Measurements from ENCODE around the gene MITF.

MITF gene

DNA sequence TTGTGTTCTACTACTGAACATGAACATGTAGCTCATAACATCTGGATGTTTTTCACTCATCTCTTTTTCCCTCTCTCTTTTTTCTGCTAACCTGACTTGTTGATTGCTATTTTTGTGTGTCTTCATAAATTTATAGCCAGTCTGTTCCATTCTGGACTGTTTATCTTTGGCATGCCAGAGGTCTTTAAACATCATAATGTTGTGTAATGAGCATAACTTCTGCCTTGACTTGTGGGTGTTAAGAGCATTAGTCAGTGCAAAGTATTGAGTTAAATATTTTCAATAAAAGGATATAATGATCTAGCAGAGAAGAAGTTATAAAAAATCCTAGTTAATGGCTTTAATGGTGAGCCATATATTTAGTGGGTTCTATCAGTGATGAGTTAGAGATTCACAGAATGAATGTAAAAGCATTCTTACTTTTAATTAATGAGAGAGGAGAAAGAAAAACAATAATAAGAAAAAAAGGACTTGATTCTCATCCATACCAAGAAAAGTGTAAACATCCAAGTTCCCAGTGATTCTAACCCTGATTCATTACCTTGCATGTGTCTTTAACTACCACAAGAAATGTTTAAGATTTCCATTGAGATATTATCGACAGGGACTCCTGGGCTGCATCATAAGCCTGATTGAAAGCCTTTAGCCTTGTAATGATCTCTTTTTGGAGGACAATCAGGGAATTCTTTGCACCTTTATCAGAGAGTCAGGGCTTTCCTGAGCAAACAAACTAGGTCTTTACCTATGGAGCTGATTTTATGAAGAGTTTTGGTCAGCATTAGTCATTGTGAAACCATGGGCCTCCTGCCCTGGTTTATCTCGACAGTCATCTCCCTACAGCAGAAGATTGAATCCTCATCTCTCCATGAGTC, 22.9 kb downstream of the MITF start:
- DNase-seq: no peak

DNA sequence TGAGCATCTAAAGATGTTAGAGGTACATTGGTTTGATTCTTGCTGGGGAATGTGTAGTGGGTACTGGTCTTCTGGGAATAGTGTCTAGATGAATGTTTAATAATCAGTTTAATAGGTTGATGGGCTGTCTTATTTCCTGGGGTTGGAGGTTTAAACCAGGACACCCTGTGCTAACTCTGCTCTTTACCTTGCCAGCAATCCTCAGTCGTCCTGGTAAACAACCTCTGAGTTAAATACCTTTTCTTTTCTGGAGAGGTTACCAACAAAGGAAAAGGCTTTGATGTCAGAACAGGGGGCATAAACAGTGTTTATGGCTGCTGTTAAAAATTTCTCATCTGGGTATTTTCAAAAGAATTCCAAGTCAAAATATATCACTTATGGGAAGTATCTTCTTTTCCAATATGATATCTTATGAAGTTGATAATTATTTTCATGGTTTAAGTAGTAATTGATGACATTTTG, 23.5 kb downstream of the MITF start:
- no peak for DNase-seq

DNA sequence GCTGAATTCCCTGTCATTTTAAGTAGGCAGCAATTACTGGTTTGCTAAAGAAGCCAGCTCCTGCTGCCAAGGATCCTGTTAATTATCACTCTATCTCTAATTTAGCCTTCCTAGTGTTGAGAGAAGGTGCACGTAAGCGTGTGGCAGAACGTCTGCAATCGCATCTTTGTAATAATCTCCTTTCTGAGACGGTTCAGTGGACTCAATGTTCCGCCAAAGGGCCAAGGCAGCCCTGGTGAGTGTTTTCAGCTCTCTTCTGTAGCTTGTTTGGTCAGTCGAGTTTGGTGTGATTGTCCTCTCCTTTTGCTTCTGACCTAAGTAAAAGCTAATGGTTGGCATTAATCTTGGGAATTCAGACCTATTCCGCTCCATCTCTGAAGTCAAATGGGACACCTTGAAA, 24.2 kb downstream of the MITF start:
- DNase-seq: no peak

DNA sequence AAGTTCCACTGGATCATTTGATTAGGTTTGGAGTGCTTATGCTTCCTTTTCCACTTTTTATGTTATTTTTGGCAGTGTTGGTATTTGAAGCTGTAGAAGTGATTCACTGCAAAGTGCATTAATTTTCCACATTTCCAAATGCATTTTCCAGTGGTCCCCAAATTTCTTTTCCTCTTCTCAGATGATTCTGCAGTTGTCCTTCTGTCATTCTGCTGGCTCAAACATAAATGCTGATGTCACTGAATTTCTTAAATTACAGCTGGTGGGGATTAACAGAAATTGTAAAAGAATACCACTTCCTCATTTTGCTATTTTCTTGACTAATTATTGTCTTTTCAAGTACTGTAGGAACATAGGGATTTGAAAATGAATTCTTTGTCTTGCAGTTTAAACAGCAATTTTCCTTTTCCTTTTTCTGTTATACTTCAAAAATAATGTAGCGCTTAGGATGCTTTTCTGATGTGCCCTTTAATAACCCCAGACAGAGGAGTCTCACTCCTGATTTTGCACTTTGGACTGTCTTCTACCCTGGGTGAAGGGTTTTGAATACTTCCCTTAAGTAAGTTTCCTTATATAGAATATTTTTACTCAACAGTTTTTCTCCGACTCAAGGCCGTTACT, 25.0 kb downstream of the MITF start:
- DNase-seq: no peak

DNA sequence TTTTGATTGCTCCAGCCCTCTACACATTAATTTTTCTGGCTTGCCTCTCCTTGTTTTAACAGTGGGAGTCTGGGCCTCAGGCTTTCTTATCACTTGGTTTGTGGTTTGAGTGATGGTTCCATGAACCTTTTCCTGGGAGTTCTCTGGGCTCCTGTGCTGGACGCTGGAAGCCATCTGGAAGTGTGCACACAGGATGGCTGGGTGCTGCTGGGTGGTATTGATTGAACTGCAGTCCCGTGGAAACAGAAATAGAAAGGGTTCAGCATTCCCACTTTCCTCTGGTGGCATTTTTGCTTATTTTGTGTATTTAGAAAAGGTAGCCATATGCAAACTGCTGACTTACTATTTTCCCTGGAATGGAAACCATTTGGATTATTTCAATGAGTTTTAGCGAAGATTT, 25.6 kb downstream of the MITF start:
- DNase-seq: no peak

DNA sequence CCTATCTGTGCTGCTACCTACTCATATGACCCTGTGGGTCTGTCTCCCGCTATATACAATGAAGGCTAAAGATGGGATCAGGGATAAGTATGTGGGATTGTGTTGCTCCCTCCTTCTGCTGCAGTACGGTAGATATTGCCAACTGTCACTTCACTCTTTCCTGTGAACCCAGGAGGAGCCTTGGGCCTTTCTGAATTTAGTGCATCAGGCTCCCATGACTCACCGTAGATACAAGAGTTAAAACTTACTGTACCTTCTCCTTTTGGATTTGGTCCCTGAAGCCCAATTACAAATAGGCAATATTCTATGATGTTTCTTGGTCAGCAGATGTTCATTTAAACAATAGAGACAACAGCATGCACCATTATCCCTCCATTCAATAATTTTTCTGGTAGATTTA, 27.4 kb downstream of the MITF start:
- DNase-seq: no peak

DNA sequence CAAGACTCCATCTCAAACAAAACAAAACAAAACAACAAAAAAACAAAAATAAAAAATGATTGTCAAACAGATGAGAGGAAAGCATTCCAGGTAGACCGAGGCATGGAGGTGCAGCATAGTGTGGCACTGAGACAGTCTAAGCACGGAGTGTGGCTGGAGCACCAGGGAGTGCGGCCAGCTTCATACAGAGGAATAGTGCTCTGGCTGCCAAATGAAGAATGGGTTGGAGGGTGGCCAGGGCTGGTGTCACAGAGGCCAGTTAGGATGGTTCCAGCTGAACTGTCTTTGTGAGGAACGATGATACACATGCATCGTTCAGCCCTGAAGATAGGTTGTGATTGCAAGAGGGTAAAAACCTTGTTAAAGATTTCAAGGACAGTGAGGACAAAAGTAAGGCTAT, 28.3 kb downstream of the MITF start:
- no peak for DNase-seq

DNA sequence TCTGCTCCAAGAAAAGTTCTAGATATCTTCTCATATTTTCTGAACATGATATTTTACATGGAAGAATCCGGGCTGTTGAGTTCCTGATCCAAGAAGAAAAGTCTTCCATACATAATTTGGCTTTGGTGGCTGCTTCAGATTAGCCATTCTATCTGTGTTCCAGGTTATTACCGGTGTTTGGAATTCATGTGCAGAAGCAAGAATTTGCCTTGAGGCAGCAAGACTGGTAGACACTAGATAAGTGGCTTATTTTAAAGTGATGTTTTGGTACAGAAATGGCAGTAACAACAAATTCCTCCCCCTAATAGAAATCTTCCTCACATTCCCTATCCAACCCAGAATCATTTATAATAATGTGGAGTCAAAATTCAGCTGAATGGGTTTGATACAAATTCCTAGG, 29.2 kb downstream of the MITF start:
- DNase-seq: no peak

DNA sequence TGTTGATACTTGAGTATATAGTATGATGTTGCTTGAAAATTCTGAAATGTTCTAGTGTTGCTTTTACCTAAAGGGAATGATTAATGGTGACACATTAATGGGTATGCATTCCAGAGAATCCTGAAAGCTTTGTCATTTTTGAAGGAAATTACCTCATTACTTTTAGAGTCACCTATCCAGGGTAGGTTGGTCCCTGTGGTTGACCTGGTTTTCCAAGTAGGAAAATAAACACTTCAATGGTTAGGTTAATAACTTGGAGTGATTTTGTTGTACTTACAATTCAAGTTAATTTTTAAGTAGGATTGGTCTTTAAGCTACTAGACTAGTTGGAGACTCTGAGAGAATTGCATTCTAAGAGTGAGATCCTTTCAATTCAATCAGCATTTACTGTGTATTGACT, 31.0 kb downstream of the MITF start:
- no peak for DNase-seq

DNA sequence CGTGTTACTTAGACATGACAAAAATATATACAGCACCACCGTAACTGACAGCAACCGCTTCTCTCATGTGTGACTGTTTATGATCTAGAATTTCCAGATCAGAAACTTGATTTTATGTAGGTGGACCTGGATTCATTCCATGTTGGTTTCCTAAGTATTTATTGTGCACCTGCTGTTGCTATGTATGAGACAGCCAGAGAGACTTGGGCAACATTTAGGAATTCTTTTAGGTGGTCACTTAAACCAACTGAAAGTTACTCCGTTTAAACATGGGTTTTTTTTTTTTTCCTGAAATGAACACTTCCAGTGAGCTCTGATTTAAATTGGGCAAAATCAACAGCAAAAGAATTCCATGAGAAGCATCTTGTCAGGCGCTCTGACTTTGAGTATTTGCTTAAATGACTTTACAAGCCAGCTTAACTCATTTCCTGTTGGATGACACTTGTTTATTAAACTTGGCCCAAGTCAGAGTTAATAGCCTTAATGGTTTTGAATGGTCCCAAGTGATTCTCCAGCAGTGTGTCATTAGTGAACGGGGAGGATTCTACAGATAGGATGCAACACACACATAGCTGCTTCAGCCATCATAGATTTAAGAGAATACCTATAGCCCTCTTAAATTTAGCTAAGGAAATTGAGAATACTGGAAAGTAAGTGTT, 31.8 kb downstream of the MITF start:
- DNase-seq: no peak

DNA sequence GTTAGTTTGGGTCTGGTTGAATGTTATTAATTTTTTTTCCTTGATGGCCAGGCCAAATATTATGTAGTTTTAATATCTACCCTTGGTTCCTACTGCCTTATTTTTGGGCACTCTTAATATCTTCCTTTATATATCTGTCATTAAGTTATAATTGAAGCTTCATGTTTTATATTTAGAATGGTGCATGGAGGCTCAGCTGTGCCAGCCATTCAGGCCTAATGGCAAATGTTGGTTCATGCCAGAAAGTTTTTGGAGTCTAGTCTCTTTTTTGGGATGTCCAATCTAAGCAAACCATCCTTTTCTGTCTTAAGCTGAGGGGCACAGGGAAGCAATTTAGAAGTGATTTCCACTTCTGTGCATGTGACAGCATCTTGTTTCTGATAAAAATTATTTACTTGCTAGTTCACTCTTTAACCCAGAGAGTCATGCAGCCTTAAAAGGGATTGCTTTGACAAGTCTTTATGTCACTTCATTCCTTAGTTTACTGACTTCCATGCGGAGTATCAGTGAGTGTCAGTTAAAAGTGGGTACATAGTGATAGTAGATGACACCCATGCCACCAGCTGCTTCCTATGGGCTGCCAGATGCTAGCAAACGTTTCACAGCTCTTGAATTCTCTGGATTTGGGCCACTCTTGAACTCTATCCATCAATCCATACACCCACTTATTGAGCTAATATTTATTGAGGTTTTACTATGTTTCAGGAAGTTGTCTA, 33.0 kb downstream of the MITF start:
- DNase-seq: no peak

DNA sequence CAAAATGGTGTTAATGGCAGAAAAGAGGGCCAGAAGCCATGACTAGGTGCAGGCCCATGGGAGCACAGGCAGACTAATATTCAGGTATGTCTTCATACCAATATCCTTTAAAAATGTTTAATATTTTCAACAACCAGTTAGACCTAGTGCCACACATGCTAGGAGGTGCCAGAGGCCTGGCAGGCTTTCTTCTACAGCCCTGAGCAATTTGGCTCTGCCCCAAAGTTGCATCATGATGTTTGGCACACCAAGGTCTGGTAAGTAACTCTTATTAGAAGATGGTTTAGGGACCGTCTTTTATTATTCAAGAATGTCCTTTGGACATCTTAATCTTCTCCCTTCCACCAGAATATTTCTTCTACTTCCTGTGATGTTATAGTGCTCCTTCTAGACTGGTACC, 34.8 kb downstream of the MITF start:
- DNase-seq: no peak

DNA sequence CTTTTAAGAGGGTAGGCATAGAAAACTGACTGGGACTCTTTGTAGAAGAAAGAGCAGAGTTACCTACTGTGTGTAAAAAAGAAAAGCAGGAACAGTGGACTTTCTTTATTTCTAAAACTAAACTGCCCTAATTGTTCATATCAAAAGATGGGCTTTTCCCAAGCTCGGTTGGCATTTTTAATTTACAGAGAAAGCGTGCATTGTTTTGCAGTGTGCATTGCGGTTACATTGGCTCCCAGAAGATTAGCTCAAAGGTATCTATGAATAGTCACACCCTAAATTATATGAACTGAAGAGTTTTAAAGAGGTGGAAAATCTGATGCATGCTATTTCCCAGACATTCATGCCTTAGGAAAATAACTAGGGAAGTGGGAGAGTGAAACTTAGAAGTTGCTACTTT, 36.5 kb downstream of the MITF start:
- DNase-seq: no peak

DNA sequence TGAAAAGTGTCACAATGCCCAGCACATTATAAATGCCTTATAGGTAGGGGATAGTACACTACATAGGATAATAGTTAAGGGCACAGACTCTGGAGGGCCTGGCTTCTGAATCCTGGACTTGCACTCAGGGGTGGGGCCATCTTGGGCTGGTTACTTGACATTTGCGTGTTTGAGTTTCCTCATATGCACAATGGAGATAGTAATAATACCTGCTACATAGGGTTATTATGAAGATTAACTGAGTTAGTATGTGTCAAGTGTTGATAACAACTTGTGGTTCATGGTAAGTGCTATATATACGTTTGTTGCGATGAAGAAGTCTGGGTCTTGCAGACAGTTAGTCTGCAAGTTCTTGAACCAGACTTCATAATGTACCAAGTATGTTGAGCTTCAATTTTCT, 37.0 kb downstream of the MITF start:
- no peak for DNase-seq

DNA sequence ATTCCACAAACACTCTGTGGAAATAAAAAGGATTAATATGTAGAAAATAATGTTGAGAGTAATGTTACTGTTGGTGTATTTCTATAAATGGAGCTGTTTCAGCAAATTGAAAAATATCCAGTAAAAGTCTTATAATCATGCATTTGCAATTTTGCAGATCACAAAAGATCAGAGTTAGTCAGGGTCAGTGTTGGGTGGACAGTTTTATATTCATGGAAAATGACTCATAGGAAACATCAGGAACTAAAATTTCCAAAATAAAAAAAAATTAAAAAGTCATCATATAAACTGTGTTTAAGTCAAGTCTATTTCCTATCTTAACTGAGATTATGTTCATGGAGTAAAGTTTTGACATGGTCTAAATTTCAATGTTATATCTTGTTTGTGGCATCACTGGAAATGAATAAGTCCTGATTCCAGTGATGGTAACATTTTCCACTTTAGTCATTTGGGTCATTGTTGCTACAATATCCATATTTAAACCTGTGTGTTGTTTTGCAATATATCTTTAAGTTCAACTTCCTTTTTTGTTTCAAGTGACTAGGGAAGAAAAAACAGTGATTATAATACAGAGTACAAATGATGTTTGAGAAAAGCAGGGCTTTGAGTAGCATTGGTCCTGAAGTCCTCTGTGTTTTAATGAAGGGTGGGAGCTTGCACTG, 37.8 kb downstream of the MITF start:
- DNase-seq: no peak

DNA sequence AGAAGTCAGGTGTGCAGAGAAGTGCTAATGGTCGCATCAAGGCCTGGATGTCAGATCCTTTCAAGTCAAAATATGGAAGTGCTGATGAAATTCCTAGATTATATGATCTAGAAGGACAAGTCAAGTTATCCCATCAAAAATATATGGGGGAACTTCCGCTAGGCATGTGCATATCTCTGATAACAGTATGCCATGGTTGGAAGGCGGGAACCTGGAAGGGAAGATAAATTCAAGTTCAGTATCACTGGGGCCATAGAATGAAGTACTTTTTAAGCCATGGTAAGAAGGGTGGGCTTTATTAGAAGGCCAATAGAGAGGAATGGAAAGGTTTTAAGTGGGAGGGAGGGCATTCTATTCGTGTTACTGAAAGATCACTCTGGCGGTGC, 38.3 kb downstream of the MITF start:
- no peak for DNase-seq

DNA sequence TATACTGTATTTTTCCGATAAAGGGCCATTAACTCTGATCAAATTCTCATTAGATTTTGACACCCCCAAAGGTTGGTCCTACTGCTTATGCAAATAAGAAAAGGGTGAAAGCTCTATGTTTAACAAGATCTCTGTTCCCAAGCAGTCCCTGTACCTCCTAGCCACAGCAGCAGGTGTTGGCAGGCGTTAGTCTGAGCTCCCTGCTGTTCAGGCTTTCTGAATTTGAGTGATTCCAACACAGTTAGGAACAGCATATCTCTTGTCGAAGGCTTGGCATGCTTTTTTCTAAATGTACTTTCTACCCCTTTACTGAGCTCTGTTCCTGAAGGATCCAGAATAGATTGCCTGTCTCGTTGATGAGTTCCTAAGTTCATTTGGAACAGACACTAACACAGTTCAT, 42.3 kb downstream of the MITF start:
- no peak for DNase-seq

DNA sequence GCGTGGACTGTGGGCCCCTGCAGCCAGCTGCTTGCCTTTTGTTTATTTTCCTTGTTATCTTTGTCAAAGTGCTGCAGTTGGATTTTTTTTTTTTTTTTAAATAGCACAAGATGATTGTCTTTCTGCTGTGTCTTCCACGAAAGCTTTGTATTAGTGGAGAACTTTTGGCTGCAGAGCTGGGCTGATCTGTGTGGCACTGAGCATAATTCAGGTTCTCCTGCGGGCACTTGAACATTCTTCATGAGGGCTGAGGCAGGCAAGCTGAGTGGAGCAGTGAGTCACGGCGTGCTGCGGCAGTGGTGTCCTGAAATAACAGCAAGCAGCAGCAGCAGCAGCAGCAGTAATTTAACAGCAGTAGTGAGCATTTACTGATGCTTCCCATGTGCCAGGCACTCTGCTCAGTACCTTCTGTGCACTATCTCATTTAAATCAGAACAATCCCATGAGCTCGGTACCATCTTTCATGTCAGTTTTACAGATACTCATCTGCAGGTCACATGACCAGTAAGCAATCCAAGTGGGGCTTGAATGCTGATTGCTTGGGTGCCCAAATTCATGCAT, 45.8 kb downstream of the MITF start:
- DNase-seq: no peak

DNA sequence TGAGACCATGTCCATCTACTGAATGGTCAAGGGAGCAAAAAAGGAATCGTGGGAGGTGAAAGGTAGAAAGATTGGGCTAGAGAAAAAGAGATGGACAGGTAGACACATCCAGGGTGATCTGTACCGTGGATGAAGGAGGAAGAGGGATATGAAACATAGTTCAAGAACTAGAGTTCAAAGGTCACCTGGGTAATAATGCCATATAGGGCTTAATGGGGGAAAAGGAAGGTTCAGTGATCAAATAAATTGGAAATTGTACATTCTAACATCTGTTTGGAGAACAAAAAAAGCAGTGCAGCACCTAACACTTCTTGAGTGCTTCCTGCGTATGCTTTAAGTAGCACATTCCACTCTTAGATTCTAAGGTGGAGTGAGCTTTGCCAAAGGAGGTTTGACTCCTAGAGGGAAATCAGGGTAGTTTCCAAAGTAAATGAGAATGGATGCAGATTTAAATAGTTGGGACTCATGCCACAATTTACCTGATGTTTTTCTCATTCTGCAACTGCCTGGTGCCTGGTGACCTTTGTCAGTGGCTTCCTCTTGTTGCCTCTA, 46.6 kb downstream of the MITF start:
- no peak for DNase-seq

DNA sequence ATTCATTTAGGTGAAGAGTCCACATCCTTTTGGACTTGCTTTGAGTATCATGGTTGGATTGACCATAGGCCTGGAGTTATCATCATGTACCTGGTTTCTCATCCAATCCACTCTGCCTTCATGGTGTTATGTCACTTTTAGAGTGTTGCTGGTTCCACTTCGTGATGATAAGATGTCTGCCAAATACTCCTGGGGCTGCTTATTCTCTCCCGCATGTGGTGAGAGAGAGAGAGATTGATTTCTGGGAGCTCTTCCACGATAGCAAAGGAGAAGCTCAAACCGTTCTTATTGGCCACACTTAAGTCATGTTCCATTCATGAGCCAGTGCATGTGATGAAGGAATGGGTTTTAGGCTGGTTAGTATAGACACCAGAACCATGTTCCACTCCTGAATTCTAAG, 47.6 kb downstream of the MITF start:
- no peak for DNase-seq

DNA sequence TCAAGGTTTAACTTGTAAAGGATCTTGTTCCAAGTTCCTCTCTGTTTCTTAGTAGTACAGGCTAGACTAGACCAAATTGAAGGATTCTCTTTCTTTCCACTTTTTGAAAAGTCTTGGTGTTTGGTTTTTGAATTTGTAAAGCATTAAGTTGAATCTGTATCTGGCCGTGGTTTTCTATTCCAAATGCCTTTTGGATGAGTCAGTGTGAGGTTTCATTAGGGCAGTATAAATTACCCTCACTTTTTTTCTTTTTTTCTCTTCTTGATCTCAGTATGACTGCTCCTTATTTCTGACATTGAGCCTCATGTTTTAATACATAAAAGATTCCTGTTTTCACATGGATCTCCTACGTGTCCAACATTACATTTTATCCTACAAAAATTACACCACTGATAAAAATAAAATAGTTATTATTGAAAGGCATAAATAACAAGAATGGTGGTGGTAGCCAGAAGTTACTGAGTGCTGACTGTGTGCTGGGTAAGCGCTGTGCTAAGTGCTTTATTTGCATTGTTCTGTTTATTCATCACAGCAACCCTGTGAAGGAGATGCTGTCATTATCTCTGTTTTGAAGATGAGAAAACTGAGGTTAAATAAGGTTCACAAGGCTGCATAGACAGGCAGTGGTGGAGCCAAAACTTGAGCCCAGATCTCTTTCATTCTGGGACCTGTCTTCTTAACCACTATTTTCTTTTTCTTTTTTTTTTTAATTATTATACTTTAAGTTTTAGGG, 48.3 kb downstream of the MITF start:
- no peak for DNase-seq

DNA sequence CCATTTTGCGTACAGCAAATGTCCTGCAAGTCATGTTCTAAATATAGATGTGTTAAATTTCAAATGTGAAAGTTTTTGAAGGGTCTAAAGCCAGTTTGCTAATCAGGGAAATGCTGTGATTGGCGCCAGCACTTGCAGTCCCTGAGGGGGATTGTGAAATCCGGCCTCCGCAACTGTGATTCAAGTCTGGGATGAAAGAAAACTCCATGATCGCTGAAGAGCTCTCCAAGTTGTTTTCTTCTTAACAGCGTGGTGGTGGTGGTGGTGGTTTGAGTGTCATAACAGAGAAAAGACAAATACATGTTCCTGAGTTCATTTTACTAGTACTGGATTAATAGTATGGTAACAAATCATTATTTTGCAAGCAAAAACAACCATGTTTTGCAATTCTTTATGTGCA, 51.8 kb downstream of the MITF start:
- DNase-seq: no peak

All from CD4-positive, alpha-beta T cell treated with Interleukin-12 subunit alpha and Interleukin-12 subunit beta, for 1 hour (primary cell).